Activated T-cell treated with anti-CD3 and anti-CD28 coated beads, Interleukin-2, amount 50 U/mL, for 4 hours (primary cell): ENCODE results near the gene FADS3. TPM values are rescaled to one million over a fixed set of nuclear protein-coding genes. Genes with fewer than 3 reads are reported as not detected.
"Not testable (repeated sequence)": the region's sequence is repeated elsewhere in the genome, so short reads cannot be mapped to it uniquely, and the experiment has no call there.

Source experiments
- ATAC-seq, 2 donors: fragments of 200-7000 bp; cut with Tn5 transposase; one replicate each; pipeline ENCODE4 v1.10.0; 2021
- DNase-seq: peaks from one replicate; pipeline ENCODE4 v3.0.0-alpha.2; 2020
- H3K27me3 Mint-ChIP-seq: one replicate; pipeline ENCODE4 v1.8.0; 2021; ENCODE audit warnings: low read depth, mixed read lengths
- H3K36me3 Mint-ChIP-seq: one replicate; pipeline ENCODE4 v1.8.0; 2022; ENCODE audit warnings: mixed read lengths; ENCODE audit not compliant: insufficient read depth
- H3K4me1 Mint-ChIP-seq: one replicate; pipeline ENCODE4 v1.8.0; 2021; ENCODE audit warnings: low read depth, mixed read lengths
- H3K4me3 Mint-ChIP-seq: one replicate; pipeline ENCODE4 v1.8.0; 2021; ENCODE audit warnings: mild to moderate bottlenecking, moderate library complexity, mixed read lengths
- H3K9me3 Mint-ChIP-seq: one replicate; pipeline ENCODE4 v1.8.0; 2021; ENCODE audit warnings: mixed read lengths
- total RNA-seq, 3 donors: library from RNA; stranded (reverse); gene quantifications; one replicate each; pipeline ENCODE4 v1.2.1, GENCODE V29; 2021

Gene FADS3
- total RNA-seq, 3 donors from 2014 or later, result 2.6 to 4.1 (median 2.8) TPM

DNA sequence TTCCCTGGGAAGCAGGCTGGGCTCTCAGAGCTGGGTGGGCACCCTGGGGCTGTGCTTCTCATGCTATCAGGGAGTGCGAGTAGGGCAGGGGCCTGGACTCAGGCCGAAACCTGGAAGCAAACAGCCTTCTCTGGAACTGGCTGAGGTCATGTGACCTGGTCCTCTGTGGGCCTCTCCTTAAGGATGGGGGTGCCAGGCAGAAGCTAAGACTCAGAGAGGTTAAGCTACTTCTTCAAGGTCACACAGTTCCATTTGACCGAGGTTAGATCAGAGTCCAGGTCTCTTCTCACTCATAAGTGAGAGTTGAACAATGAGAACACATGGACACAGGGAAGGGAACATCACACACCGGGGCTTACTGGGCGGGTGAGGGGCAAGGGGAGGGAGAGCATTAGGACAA lies 7.4 kb downstream of the FADS3 start:
- Mint-ChIP-seq H3K9me3 (no peaks in the 10 kb centered on the region), H3K4me3 (no peak overlapping the region), H3K36me3 (no peaks in the 10 kb centered on the region), H3K4me1 (peaks cover 2% of the 10 kb centered on the region), H3K27me3 (no peaks in the 10 kb centered on the region)
- no peak for DNase-seq
- ATAC-seq, result no peak

- ATAC-seq (no peak), DNase-seq (no peak)
- Mint-ChIP-seq H3K9me3 (no peaks in the 10 kb centered on the region), H3K36me3 (no peaks in the 10 kb centered on the region), H3K4me3 (no peak overlapping the region), H3K4me1 (peaks cover 2% of the 10 kb centered on the region), H3K27me3 (no peaks in the 10 kb centered on the region)
Measured at GRCh38 chr11:61883327-61883726, 8.0 kb downstream of the FADS3 start.

- Mint-ChIP-seq H3K4me3 (no peak overlapping the region), H3K9me3 (no peaks in the 10 kb centered on the region), H3K4me1 (peaks cover 2% of the 10 kb centered on the region), H3K27me3 (no peaks in the 10 kb centered on the region), H3K36me3 (no peaks in the 10 kb centered on the region)
- DNase-seq, result no peak
- ATAC-seq, result no peak
Measured at GRCh38 chr11:61882879-61883278, 8.5 kb downstream of the FADS3 start.

GRCh38 chr11:61882267-61882666 lies 9.1 kb downstream of the FADS3 start:
- H3K4me3 Mint-ChIP-seq, H3K36me3 Mint-ChIP-seq, H3K27me3 Mint-ChIP-seq, ATAC-seq, DNase-seq, H3K4me1 Mint-ChIP-seq, H3K9me3 Mint-ChIP-seq: not testable (repeated sequence)

GRCh38 chr11:61881397-61881796 lies 9.9 kb downstream of the FADS3 start:
- DNase-seq (no peak), ATAC-seq (no peak)
- no peaks in the 10 kb centered on the region for H3K9me3 Mint-ChIP-seq
- peaks cover 2% of the 10 kb centered on the region for H3K4me1 Mint-ChIP-seq
- H3K4me3 Mint-ChIP-seq, result no peak overlapping the region
- peaks cover 1% of the 10 kb centered on the region for H3K27me3 Mint-ChIP-seq
- no peaks in the 10 kb centered on the region for H3K36me3 Mint-ChIP-seq

DNA sequence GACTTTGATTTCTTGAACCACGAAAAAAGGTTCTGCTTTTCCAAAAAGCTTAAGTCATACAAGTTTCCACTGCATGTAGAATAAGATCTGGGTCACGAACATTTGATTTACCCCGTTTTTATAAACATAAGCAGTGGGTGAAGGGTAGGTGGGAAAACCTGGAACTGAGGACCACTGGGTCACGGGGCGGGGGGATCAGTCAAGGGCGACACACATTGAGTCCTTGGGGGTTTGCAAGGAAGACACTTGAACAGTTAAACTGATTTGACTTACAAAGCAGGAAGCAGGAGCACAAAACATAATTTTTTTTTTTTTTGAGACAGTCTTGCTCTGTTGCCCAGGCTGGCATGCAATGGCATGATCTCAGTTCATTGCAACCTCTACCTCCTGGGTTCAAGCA lies 10.9 kb downstream of the FADS3 start:
- DNase-seq (no peak), ATAC-seq (no peak)
- Mint-ChIP-seq H3K36me3 (no peaks in the 10 kb centered on the region), H3K4me3 (no peak overlapping the region), H3K4me1 (peaks cover 2% of the 10 kb centered on the region), H3K9me3 (no peaks in the 10 kb centered on the region), H3K27me3 (peaks cover 3% of the 10 kb centered on the region)

DNA sequence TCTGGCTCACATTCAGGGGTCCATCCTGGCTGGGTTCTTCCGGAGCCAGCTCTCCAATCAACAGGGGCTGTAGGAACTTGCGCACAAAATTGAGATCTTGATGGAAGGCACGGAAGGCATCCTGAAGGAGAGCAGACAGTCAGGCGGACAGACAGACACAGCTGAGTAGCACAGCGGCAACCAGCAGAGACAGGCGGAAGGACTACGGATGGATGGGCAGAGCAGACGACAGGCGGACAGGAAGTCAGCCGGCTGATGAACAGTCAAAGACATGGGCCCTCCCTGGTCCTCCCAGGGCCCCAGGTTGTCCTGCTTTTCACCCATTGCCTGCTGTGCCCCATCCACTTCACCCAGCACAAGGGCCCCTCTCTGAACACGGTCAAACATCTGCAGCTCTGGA lies 11.3 kb downstream of the FADS3 start:
- Mint-ChIP-seq H3K4me1 (peaks cover 2% of the 10 kb centered on the region), H3K9me3 (no peaks in the 10 kb centered on the region), H3K36me3 (no peaks in the 10 kb centered on the region), H3K4me3 (no peak overlapping the region), H3K27me3 (peaks cover 3% of the 10 kb centered on the region)
- ATAC-seq (no peak), DNase-seq (no peak)

DNA sequence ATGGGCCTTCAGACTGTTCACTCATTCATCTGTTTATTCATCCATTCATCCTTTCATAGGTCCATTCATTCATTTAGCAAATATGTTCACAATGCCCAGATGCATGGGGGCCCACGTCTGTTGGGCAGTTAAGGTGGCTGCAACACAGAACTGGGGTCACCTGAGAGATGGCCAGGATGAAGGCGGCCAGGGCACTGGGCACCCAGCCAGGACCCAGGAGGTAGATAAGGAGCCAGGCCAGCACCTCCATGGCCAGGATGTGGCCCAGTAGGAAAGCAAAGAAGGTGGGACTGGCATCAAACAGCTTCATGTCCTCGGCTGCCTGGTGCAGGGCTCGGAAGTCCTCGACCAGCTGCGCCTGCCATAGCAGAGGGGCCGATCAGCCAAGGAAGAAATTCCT lies 12.2 kb downstream of the FADS3 start:
- H3K4me3 Mint-ChIP-seq, result no peak overlapping the region
- ATAC-seq (no peak), DNase-seq (no peak)
- H3K4me1 Mint-ChIP-seq, result peaks cover 2% of the 10 kb centered on the region
- H3K9me3 Mint-ChIP-seq, result no peaks in the 10 kb centered on the region
- peaks cover 3% of the 10 kb centered on the region for H3K27me3 Mint-ChIP-seq
- H3K36me3 Mint-ChIP-seq, result no peaks in the 10 kb centered on the region

DNA sequence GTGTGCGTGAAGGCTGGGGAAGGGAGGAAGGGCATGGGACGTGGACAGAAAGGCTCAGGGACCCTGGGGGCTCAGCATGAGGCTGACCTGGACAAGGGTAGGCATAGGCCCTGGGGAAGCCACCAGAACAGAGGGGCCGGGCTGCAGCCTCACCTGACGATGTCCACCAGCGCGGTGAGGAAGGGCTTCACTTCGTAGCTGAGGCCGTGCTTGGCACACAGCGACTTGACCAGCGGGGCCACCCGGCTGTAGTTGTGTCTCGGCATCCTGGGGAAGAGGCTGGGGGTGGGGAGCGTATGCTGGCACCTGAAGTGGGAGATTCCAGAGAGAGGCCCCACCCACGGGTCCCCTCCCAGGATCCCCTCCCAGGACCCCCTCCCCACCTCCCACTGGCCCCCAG lies 15.6 kb downstream of the FADS3 start:
- H3K9me3 Mint-ChIP-seq, result no peaks in the 10 kb centered on the region
- no peaks in the 10 kb centered on the region for H3K36me3 Mint-ChIP-seq
- peaks cover 6% of the 10 kb centered on the region for H3K27me3 Mint-ChIP-seq
- no peak for DNase-seq
- no peak overlapping the region for H3K4me3 Mint-ChIP-seq
- no peak for ATAC-seq
- H3K4me1 Mint-ChIP-seq, result peaks cover 4% of the 10 kb centered on the region

GRCh38 chr11:61874853-61875252 lies 16.5 kb downstream of the FADS3 start:
- H3K4me1 Mint-ChIP-seq, result peaks cover 2% of the 10 kb centered on the region
- no peak for DNase-seq

GRCh38 chr11:61874377-61874809 lies 17.0 kb downstream of the FADS3 start:
- no peaks in the 10 kb centered on the region for H3K9me3 Mint-ChIP-seq
- DNase-seq (no peak), ATAC-seq (no peak)
- H3K36me3 Mint-ChIP-seq, result no peaks in the 10 kb centered on the region
- peaks cover 8% of the 10 kb centered on the region for H3K27me3 Mint-ChIP-seq
- peaks cover 2% of the 10 kb centered on the region for H3K4me1 Mint-ChIP-seq
- H3K4me3 Mint-ChIP-seq, result no peak overlapping the region

More at GRCh38 chr11:61874853-61875252, 16.5 kb downstream of the FADS3 start:
- no peaks in the 10 kb centered on the region for H3K36me3 Mint-ChIP-seq
- H3K4me3 Mint-ChIP-seq, result no peak overlapping the region
- H3K9me3 Mint-ChIP-seq, result no peaks in the 10 kb centered on the region
- no peak for ATAC-seq
- H3K27me3 Mint-ChIP-seq, result peaks cover 8% of the 10 kb centered on the region

DNA sequence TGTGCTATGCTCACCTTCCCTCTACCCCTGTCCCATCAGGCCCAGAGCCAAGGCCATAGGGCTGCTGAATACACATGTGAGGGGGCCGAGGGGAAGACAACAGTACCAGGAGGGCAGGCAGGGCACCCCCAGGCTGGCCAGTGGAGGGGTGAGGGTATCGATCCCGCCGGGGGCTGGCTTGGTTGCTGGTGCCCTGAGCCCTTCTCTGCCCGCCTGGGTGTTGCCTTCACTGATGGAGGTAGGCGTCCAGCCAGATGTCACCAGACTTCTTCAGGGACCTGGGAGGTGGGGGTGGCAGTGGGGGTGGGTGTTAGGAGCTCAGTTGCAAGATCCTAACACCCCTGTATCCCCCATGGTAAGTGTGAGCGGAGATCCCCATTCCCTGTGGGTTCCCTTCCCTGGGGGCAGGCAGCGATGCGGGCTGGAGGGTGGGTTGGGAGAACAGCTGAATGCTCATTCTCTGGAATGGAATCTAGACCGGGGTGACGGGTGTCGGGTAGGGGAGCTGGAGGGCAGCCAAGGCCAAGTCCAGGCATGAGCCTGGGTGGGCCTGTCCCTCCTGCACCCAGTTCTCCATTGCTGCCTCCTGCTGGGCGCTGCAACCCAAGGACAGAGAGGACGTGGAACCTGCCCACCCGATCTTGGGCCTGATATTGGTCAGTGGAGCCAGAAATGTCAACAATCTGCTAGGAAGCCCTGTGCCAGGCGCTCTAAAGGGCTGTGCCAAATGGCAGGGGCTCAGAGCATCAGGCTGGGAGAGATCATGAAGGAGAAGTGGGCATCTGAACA lies 17.6 kb downstream of the FADS3 start:
- ATAC-seq (no peak), DNase-seq (no peak)
- peaks cover 2% of the 10 kb centered on the region for H3K4me1 Mint-ChIP-seq
- H3K27me3 Mint-ChIP-seq, result peaks cover 8% of the 10 kb centered on the region
- H3K4me3 Mint-ChIP-seq, result no peak overlapping the region
- no peaks in the 10 kb centered on the region for H3K9me3 Mint-ChIP-seq
- H3K36me3 Mint-ChIP-seq, result no peaks in the 10 kb centered on the region

DNA sequence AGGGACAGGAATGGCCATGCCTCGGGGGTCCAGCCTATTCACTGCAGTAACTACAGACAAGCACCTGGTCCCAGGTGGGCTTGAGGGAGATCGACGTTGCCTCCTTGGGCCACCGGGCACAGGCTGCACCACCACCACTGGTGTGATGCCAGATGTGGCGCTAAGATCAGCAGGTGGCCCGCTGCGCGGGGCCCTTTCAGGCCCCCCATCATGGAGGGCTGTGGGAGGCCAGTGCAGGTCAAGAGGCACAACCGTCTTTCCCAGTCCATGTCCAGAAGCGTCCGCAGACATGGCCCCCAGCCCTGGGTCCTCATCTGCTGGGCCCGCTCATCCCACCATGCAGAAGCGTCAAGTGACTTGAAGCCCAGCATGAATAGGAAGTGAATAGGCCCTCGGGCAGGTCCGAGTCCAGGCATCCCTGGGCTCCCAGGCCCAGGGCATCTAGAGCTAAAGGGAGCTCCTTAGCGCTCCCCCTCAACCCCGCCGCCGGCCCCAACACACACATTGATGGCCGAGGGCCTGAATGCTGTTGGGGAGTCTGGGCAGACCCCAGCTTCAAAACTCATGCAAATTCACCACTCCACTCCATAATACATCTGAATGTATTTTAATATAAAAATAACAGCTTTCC lies 18.3 kb downstream of the FADS3 start:
- Mint-ChIP-seq H3K4me3 (no peak overlapping the region), H3K36me3 (no peaks in the 10 kb centered on the region), H3K27me3 (peaks cover 8% of the 10 kb centered on the region), H3K4me1 (peaks cover 2% of the 10 kb centered on the region), H3K9me3 (no peaks in the 10 kb centered on the region)
- ATAC-seq (no peak), DNase-seq (no peak)

GRCh38 chr11:61871158-61871597 lies 20.2 kb downstream of the FADS3 start:
- H3K36me3 Mint-ChIP-seq, result no peaks in the 10 kb centered on the region
- H3K9me3 Mint-ChIP-seq, result no peaks in the 10 kb centered on the region
- ATAC-seq (peak; percentile 96 to 97), DNase-seq (peak; percentile 49)
- H3K4me1 Mint-ChIP-seq, result peaks cover 2% of the 10 kb centered on the region
- H3K27me3 Mint-ChIP-seq, result peaks cover 5% of the 10 kb centered on the region
- H3K4me3 Mint-ChIP-seq, result no peak overlapping the region

DNA sequence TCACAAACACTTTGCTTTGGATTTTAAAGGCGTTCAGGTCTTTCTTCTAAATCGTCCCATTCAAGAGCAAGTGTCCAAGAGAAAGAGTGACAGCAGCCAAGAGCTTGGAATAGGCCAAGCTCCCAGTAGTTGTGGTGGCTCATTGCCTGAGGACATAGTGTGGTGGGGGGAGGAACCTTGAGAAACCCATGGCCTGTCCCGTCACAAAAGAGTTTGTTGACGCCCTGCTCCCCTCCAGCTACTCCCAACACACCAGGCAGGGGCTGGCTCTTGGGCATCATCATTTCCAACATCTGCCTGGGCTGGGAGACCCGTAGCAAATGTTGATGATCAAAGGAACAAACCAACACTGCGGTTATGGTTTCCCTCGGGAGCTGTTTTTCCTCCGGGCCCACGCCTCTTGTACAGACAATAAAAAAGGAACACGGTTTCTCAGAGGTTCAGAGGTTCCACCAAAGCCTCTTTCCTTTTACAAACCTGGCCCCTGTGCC lies 20.8 kb downstream of the FADS3 start:
- peaks cover 2% of the 10 kb centered on the region for H3K4me1 Mint-ChIP-seq
- no peaks in the 10 kb centered on the region for H3K9me3 Mint-ChIP-seq
- ATAC-seq (no peak), DNase-seq (no peak)
- no peak overlapping the region for H3K4me3 Mint-ChIP-seq
- H3K36me3 Mint-ChIP-seq, result no peaks in the 10 kb centered on the region
- peaks cover 5% of the 10 kb centered on the region for H3K27me3 Mint-ChIP-seq
